Erythroblast (primary cell): ENCODE measurements around the gene CDK8.

Experiments
- GATA1 ChIP-seq: IDR thresholded peaks from 2 replicates; pipeline ENCODE4 v1.6.1; 2011; ENCODE audit warnings: low read depth, mild to moderate bottlenecking, control low read depth, low read length, moderate library complexity
- POLR2A ChIP-seq: IDR thresholded peaks from 2 replicates; pipeline ENCODE4 v1.6.1; 2011; ENCODE audit warnings: mild to moderate bottlenecking, low read length

- no peak for TF ChIP-seq POLR2A
- TF ChIP-seq GATA1: no peak
These were observed 188.6 kb downstream of the CDK8 start for GRCh38 chr13:26442541-26442940.
